GM12878 (cell line): ENCODE data around the gene TMEM168. TPM values are rescaled to one million over a fixed set of nuclear protein-coding genes. Genes with fewer than 3 reads are reported as not detected.

Experiments
- ATF3 ChIP-seq: IDR thresholded peaks from 2 replicates; pipeline ENCODE4 v1.6.1; 2011; ENCODE audit warnings: low read depth, mild to moderate bottlenecking, low read length, moderate library complexity, borderline replicate concordance; ENCODE audit errors: extremely low read depth
- CBX3 ChIP-seq: fragments of 200-600 bp; sonication (generic); IDR thresholded peaks from 2 replicates; pipeline ENCODE4 v1.6.1; 2016; ENCODE audit warnings: low read depth, borderline replicate concordance
- E2F4 ChIP-seq: IDR thresholded peaks from 2 replicates; pipeline ENCODE4 v1.6.1; 2012; ENCODE audit warnings: low read depth, low read length, improper control_type of control experiment
- EGR1 ChIP-seq, 2 experiments: IDR thresholded peaks; 1 replicate in 1 of 2; 2 replicates in 1 of 2; pipeline ENCODE4 v1.6.1; 2011 to 2012; ENCODE audit warnings: low read depth in 2 of 2, low read length in 2 of 2, borderline replicate concordance in 1 of 2, mild to moderate bottlenecking in 1 of 2, moderate library complexity in 1 of 2
- ESRRA ChIP-seq: IDR thresholded peaks from 2 replicates; pipeline ENCODE4 v1.6.1; 2012; ENCODE audit warnings: mild to moderate bottlenecking, low read length, improper control_type of control experiment
- GATAD2B ChIP-seq: fragments of 450-650 bp; conservative IDR thresholded peaks from 2 replicates; pipeline ENCODE4 v1.6.1; 2017; ENCODE audit warnings: low read depth, mild to moderate bottlenecking, moderate library complexity
- IKZF1 ChIP-seq: fragments of 450-650 bp; conservative IDR thresholded peaks from 2 replicates; pipeline ENCODE4 v1.6.1; 2017; ENCODE audit warnings: antibody characterized with exemption, mild to moderate bottlenecking
- IKZF2 ChIP-seq, 2 experiments: fragments of 450-650 bp; IDR thresholded peaks; 2 replicates each; pipeline ENCODE4 v1.6.1; 2017; ENCODE audit warnings: mild to moderate bottlenecking in 2 of 2, moderate library complexity in 2 of 2
- NKRF ChIP-seq: fragments of 450-650 bp; conservative IDR thresholded peaks from 2 replicates; pipeline ENCODE4 v1.6.1; 2017; ENCODE audit warnings: mild to moderate bottlenecking, moderate library complexity
- PKNOX1 ChIP-seq: fragments of 450-650 bp; IDR thresholded peaks from 2 replicates; pipeline ENCODE4 v1.6.1; 2016; ENCODE audit warnings: mild to moderate bottlenecking
- RBBP5 ChIP-seq: fragments of 200-600 bp; sonication (generic); conservative IDR thresholded peaks from 2 replicates; pipeline ENCODE4 v1.6.1; 2016
- RCOR1 ChIP-seq: conservative IDR thresholded peaks from 2 replicates; pipeline ENCODE4 v1.6.1; 2012; ENCODE audit warnings: low read depth, low read length, improper control_type of control experiment
- RUNX3 ChIP-seq: IDR thresholded peaks from 2 replicates; pipeline ENCODE4 v1.6.1; 2012; ENCODE audit warnings: low read length, inconsistent platforms
- SIN3A ChIP-seq: IDR thresholded peaks from 2 replicates; pipeline ENCODE4 v1.6.1; 2012; ENCODE audit warnings: low read depth, low read length, improper control_type of control experiment
- SREBF1 ChIP-seq: IDR thresholded peaks from 2 replicates; pipeline ENCODE4 v1.6.1; 2012; ENCODE audit warnings: mild to moderate bottlenecking, low read length
- STAT1 ChIP-seq: fragments of 450-650 bp; conservative IDR thresholded peaks from 2 replicates; pipeline ENCODE4 v1.6.1; 2014; ENCODE audit warnings: antibody characterized with exemption, mild to moderate bottlenecking
- ZBTB33 ChIP-seq: fragments of 450-650 bp; IDR thresholded peaks from 2 replicates; pipeline ENCODE4 v1.6.1; 2017; ENCODE audit warnings: mild to moderate bottlenecking
- ZBTB40 ChIP-seq: fragments of 450-650 bp; IDR thresholded peaks from 2 replicates; pipeline ENCODE4 v1.6.1; 2016; ENCODE audit warnings: mild to moderate bottlenecking, moderate library complexity, borderline replicate concordance
- ZNF24 ChIP-seq: fragments of 450-650 bp; IDR thresholded peaks from 2 replicates; pipeline ENCODE4 v1.6.1; 2017; ENCODE audit warnings: antibody characterized with exemption, mild to moderate bottlenecking
- polyA plus RNA-seq, 11 experiments: library from polyadenylated mRNA; depleted of rRNA in 4 of 11; unstranded in 6 of 11; stranded (reverse) in 5 of 11; fragments of >200 nt; fragmentation: Nextera tagmentation in 4 of 11; fragmentation: Illumina TruSeq in 1 of 11; extraction: Ambion mirVana in 4 of 11; extraction: Trizol in 1 of 11; gene quantifications; 1 replicate in 1 of 11; 2 replicates in 10 of 11; pipeline versions ENCODE4 v1.2.1 to v1.2.3, GENCODE V29; 2011 to 2016; ENCODE audit warnings: inconsistent platforms in 2 of 11, missing spikeins in 2 of 11, low read depth in 1 of 11
- total RNA-seq, 4 experiments: library from RNA; depleted of rRNA in 3 of 4; stranded (reverse); fragments of >200 nt in 3 of 4; fragmentation: Illumina TruSeq in 1 of 4; extraction: Trizol in 1 of 4; gene quantifications; 2 replicates each; pipeline versions ENCODE4 v1.2.1 to v1.2.3, GENCODE V29; 2013 to 2021

The TMEM168 gene
- total and polyA plus RNA-seq, 10 of the 15 experiments (the other 5 are each of a cell fraction or from before 2014, with no cell fraction given), result 9.1 to 44.2 (median 19.8) TPM

GRCh38 chr7:112789817-112790585 lies at the start of gene TMEM168 (continued):
- TF ChIP-seq IKZF2 (IDR thresholded peaks at IDR 0.05), result no peak; a peak in 1 of 4 replicates
- peak; percentile 59 for TF ChIP-seq SIN3A
- TF ChIP-seq ZBTB33, result no peak
- 0 out of 2 replicates have a peak, but pooled peaks have one; percentile 82 for TF ChIP-seq GATAD2B
- TF ChIP-seq ATF3, result no peak
- no peak for TF ChIP-seq E2F4
- TF ChIP-seq STAT1, result no peak
- no peak for TF ChIP-seq PKNOX1
- no peak for TF ChIP-seq CBX3
- no peak for TF ChIP-seq EGR1 (IDR thresholded peaks at IDR 0.05; ENCODE audit: borderline replicate concordance in 1 of 2, low read depth in 2 of 2, low read length in 2 of 2)
- no peak; the same call in 1 of the 2 replicates for TF ChIP-seq ZNF24
- peak; percentile 98 for TF ChIP-seq IKZF1
- TF ChIP-seq SREBF1, result no peak
- peak; percentile 37; the same call in 1 of the 2 replicates for TF ChIP-seq NKRF
- TF ChIP-seq RUNX3, result peak; percentile 54
- no peak for TF ChIP-seq ZBTB40
- peak; percentile 78; the same call in 1 of the 2 replicates for TF ChIP-seq RCOR1
- 0 out of 2 replicates have a peak, but pooled peaks have one; percentile 14 for TF ChIP-seq ESRRA
- TF ChIP-seq RBBP5, result 0 out of 2 replicates have a peak, but pooled peaks have one; percentile 29
